ENCODE data around the gene THEMIS. TPM values are rescaled to one million over a fixed set of nuclear protein-coding genes. Genes with fewer than 3 reads are reported as not detected.
"Not testable (repeated sequence)": the region's sequence is repeated elsewhere in the genome, so short reads cannot be mapped to it uniquely, and the experiment has no call there.

THEMIS gene
- total RNA-seq, 4 donors from 2014 or later: 0.79 to 5.7 (median 1.2) TPM

GRCh38 chr6:127933852-127934840, 33.3 kb upstream of the THEMIS start:
- Histone ChIP-seq H3K9me3 (peaks cover 0 to 9% (median 0%) of the 10 kb centered on the region in 3 donors), H3K27ac (peak overlapping the region in 1 of 4 donors; percentile 38), H3K36me3 (no peaks in the 10 kb centered on the region), H3K4me1 (peaks cover 0 to 8% (median 2%) of the 10 kb centered on the region in 3 donors), H3K27me3 (no peaks in the 10 kb centered on the region), H3K4me3 (no peak overlapping the region)
- TF ChIP-seq, protein P1, sequence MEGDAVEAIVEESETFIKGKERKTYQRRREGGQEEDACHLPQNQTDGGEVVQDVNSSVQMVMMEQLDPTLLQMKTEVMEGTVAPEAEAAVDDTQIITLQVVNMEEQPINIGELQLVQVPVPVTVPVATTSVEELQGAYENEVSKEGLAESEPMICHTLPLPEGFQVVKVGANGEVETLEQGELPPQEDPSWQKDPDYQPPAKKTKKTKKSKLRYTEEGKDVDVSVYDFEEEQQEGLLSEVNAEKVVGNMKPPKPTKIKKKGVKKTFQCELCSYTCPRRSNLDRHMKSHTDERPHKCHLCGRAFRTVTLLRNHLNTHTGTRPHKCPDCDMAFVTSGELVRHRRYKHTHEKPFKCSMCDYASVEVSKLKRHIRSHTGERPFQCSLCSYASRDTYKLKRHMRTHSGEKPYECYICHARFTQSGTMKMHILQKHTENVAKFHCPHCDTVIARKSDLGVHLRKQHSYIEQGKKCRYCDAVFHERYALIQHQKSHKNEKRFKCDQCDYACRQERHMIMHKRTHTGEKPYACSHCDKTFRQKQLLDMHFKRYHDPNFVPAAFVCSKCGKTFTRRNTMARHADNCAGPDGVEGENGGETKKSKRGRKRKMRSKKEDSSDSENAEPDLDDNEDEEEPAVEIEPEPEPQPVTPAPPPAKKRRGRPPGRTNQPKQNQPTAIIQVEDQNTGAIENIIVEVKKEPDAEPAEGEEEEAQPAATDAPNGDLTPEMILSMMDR (IDR thresholded peaks at IDR 0.05): no peak
- TF ChIP-seq POLR2A (IDR thresholded peaks at IDR 0.05): no peak
- 76 to 82% methylated on average over 7 of the region's 7 CpGs for WGBS, 2 donors
- DNase-seq: no peak
- intact Hi-C loops (cut with DNase I): no loop called here

- Histone ChIP-seq H3K9me3 (peaks cover 0 to 9% (median 0%) of the 10 kb centered on the region in 3 donors), H3K27ac (no peak overlapping the region), H3K27me3 (no peaks in the 10 kb centered on the region), H3K36me3 (no peaks in the 10 kb centered on the region), H3K4me3 (no peak overlapping the region), H3K4me1 (no peaks in the 10 kb centered on the region)
- no peak for TF ChIP-seq POLR2A (IDR thresholded peaks at IDR 0.05)
- TF ChIP-seq, protein P1 (IDR thresholded peaks at IDR 0.05): no peak
- intact Hi-C loops (cut with DNase I): no loop called here
- no peak for DNase-seq
- 94 to 100% methylated on average over 1 of the region's 1 CpG for WGBS, 2 donors
Observed at GRCh38 chr6:127933137-127933536, 32.3 kb upstream of the THEMIS start.

DNA sequence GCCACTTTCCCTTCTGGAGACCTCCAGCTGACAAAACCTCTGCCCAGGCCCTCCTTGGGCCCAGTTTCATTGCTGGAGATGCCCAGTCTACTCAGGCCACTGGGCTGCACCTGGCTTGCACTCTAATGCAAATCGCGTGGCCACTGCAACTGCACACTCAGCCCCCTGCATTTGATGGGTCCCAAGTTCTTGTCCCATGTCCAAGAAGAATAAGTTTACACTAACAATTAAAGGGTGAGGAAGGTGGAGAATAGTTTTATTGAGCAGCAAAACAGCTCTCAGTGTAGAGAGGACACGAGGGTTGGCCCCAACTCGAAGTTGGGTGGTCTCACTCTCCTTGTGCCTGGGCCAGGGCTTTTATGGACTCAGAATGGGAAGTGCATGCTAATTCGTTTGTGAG, 31.9 kb upstream of the THEMIS start:
- H3K9me3 ChIP-seq: peaks cover 0 to 9% (median 0%) of the 10 kb centered on the region in 3 donors
- WGBS, 2 donors: 77 to 78% methylated on average over 5 of the region's 5 CpGs
- no peak for DNase-seq
- no peaks in the 10 kb centered on the region for H3K27me3 ChIP-seq
- no peaks in the 10 kb centered on the region for H3K4me1 ChIP-seq
- intact Hi-C loops (cut with DNase I): no loop called here
- TF ChIP-seq POLR2A (IDR thresholded peaks at IDR 0.05): no peak
- TF ChIP-seq, protein P1 (IDR thresholded peaks at IDR 0.05): no peak
- no peaks in the 10 kb centered on the region for H3K36me3 ChIP-seq
- H3K4me3 ChIP-seq: no peak overlapping the region
- no peak overlapping the region for H3K27ac ChIP-seq

DNA sequence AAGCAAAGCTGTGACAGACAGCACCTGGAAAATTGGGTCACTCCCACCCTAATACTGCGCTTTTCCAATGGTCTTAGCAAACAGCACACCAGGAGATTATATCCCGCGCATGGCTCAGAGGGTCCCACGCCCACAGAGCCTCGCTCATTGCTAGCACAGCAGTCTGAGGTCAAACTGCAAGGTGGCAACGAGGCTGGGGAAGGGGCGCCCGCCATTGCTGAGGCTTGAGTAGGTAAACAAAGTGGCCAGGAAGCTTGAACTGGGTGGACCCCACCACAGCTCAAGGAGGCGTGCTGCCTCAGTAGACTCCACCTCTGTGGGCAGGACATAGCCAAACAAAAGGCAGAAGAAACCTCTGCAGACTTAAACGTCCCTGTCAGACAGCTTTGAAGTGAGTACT, 25.6 kb upstream of the THEMIS start:
- peaks cover 0 to 12% (median 6%) of the 10 kb centered on the region in 3 donors for H3K9me3 ChIP-seq
- DNase-seq; intact Hi-C loops (cut with DNase I); H3K4me3 ChIP-seq; H3K4me1 ChIP-seq; H3K36me3 ChIP-seq; H3K27ac ChIP-seq; H3K27me3 ChIP-seq: not testable (repeated sequence)
- WGBS, 2 donors: 73 to 83% methylated on average over 2 to 3 of the region's 10 CpGs

- Histone ChIP-seq H3K27ac (no peak overlapping the region), H3K9me3 (peaks cover 0 to 12% (median 6%) of the 10 kb centered on the region in 3 donors), H3K4me3 (no peak overlapping the region), H3K27me3 (no peaks in the 10 kb centered on the region), H3K4me1 (no peaks in the 10 kb centered on the region), H3K36me3 (no peaks in the 10 kb centered on the region)
- 64 to 70% methylated on average over 2 of the region's 2 CpGs for WGBS, 2 donors
- TF ChIP-seq, protein P1 (IDR thresholded peaks at IDR 0.05): no peak
- no peak for TF ChIP-seq POLR2A (IDR thresholded peaks at IDR 0.05)
- intact Hi-C loops (cut with DNase I): no loop called here
- DNase-seq: no peak
Observed at GRCh38 chr6:127924440-127924839, 23.6 kb upstream of the THEMIS start.

Measured in esophagus squamous epithelium (tissue), 5 donors.